HG02610 (cell line): ENCODE results near the gene MGLL.
"Not testable (repeated sequence)": the region's sequence is repeated elsewhere in the genome, so short reads cannot be mapped to it uniquely, and the experiment has no call there.

ENCODE experiments used
- ATAC-seq: cut with Tn5 transposase; IDR thresholded peaks from one replicate; pipeline ENCODE4 v1.9.1; 2021; ENCODE audit warnings: mild to moderate bottlenecking, moderate library complexity; ENCODE audit not compliant: unreplicated experiment

Gene MGLL

GRCh38 chr3:127692501-127693335, 129.6 kb downstream of the MGLL start:
- no peak for ATAC-seq

GRCh38 chr3:127691974-127692373, 130.3 kb downstream of the MGLL start:
- no peak for ATAC-seq

GRCh38 chr3:127691489-127691888, 130.8 kb downstream of the MGLL start:
- ATAC-seq, result no peak

- ATAC-seq, result no peak
Observed at GRCh38 chr3:127690823-127691452, 131.4 kb downstream of the MGLL start.

- no peak for ATAC-seq
Observed at GRCh38 chr3:127690106-127690505, 132.2 kb downstream of the MGLL start.

GRCh38 chr3:127689266-127689860, 133.0 kb downstream of the MGLL start:
- no peak for ATAC-seq

- ATAC-seq, result no peak
Observed at GRCh38 chr3:127688416-127689265, 133.7 kb downstream of the MGLL start.

- ATAC-seq, result no peak
Observed at GRCh38 chr3:127688022-127688415, 134.3 kb downstream of the MGLL start.

GRCh38 chr3:127687228-127687737, 135.0 kb downstream of the MGLL start:
- no peak for ATAC-seq

GRCh38 chr3:127686512-127686894, 135.8 kb downstream of the MGLL start:
- ATAC-seq, result no peak

- ATAC-seq, result no peak
Observed at GRCh38 chr3:127685708-127686511, 136.4 kb downstream of the MGLL start.

- ATAC-seq, result no peak
Observed at GRCh38 chr3:127684871-127685707, 137.2 kb downstream of the MGLL start.

GRCh38 chr3:127682561-127682960, 139.8 kb downstream of the MGLL start:
- no peak for ATAC-seq

- not testable (repeated sequence) for ATAC-seq
Observed at GRCh38 chr3:127682175-127682554, 140.2 kb downstream of the MGLL start.

- no peak for ATAC-seq
Observed at GRCh38 chr3:127680798-127681221, 141.5 kb downstream of the MGLL start.

GRCh38 chr3:127680146-127680661, 142.1 kb downstream of the MGLL start:
- no peak for ATAC-seq

GRCh38 chr3:127679534-127680145, 142.7 kb downstream of the MGLL start:
- no peak for ATAC-seq
